Transverse colon (tissue), 4 donors: ENCODE measurements around the gene SPN. TPM values are rescaled to one million over a fixed set of nuclear protein-coding genes. Genes with fewer than 3 reads are reported as not detected.

Experiments used
- DNase-seq: peaks from one replicate; pipeline ENCODE4 v3.0.0-alpha.2; 2019
- H3K27ac ChIP-seq, 4 donors: fragments of 200-600 bp; sonication (generic); 2 replicates each; pipeline ENCODE4 v1.5.1; 2016 to 2018; ENCODE audit warnings: inconsistent platforms in 4 of 4
- H3K27me3 ChIP-seq: fragments of 200-600 bp; sonication (generic); 2 replicates; pipeline ENCODE4 v1.5.1; 2017; ENCODE audit warnings: inconsistent platforms
- H3K36me3 ChIP-seq, 4 donors: fragments of 200-600 bp; sonication (generic); 2 replicates each; pipeline ENCODE4 v1.5.1; 2017 to 2019; ENCODE audit warnings: inconsistent platforms in 4 of 4
- H3K4me1 ChIP-seq, 4 donors: fragments of 200-600 bp; sonication (generic); 2 replicates each; pipeline ENCODE4 v1.5.1; 2017 to 2020; ENCODE audit warnings: inconsistent platforms in 4 of 4
- H3K4me3 ChIP-seq, 4 donors: fragments of 200-600 bp; sonication (generic); 1 replicate in 1 of 4; 2 replicates in 3 of 4; pipeline versions ENCODE4 v1.5.1 to v1.6.1; 2017 to 2019; ENCODE audit warnings: inconsistent platforms in 4 of 4
- H3K9me3 ChIP-seq, 2 donors: fragments of 200-600 bp; sonication (generic); 2 replicates each; pipeline ENCODE4 v1.5.1; 2017 to 2019; ENCODE audit warnings: inconsistent platforms in 2 of 2
- CTCF ChIP-seq, 5 experiments: fragments of 200-600 bp in 3 of 5; fragments of 450-650 bp in 2 of 5; sonication (generic) in 3 of 5; IDR thresholded peaks; 1 replicate in 2 of 5; 2 replicates in 3 of 5; pipeline ENCODE4 v1.5.1; 2016 to 2017; ENCODE audit warnings: antibody characterized with exemption in 5 of 5, inconsistent platforms in 3 of 5, mild to moderate bottlenecking in 2 of 5, moderate library complexity in 1 of 5
- EP300 ChIP-seq: sonication (generic); formaldehyde crosslinking; IDR thresholded peaks from one replicate; pipeline ENCODE4 v1.6.1; 2017; ENCODE audit warnings: antibody characterized with exemption, low read depth
- POLR2A ChIP-seq: fragments of 450-650 bp; IDR thresholded peaks from one replicate; pipeline ENCODE4 v1.6.1; 2016; ENCODE audit warnings: antibody characterized with exemption, mild to moderate bottlenecking, moderate library complexity
- POLR2AphosphoS5 ChIP-seq, 3 donors: sonication (generic); formaldehyde crosslinking; IDR thresholded peaks; one replicate each; pipeline ENCODE4 v1.6.1; 2016; ENCODE audit warnings: antibody characterized with exemption in 3 of 3
- WGBS, 2 donors: methylation state at CpG; one replicate each; pipeline ENCODE4 v1.1.5; 2018; ENCODE audit warnings: low coverage in 1 of 2; 5-methylcytosine and 5-hydroxymethylcytosine counted together
- in situ Hi-C, 4 donors: fragments of 200-750 bp; cut with MboI; loops; one replicate each; pipeline versions ENCODE4 v1.15.0 to v1.15.1; 2017; ENCODE audit warnings: low sequenced_read_pairs in 3 of 4, low pct_ligation_motif_present in 1 of 4, low pct_unique_long_range_greater_than_20kb in 1 of 4
- intact Hi-C: fragments of 100-400 bp; cut with DNase I; formaldehyde crosslinking; loops from one replicate; pipeline ENCODE4 v1.15.1; 2023; ENCODE audit warnings: low total_unique reads
- total RNA-seq, 4 donors: library from RNA; depleted of rRNA; stranded (reverse); fragments of >200 nt; gene quantifications; one replicate each; pipeline ENCODE4 v1.1.0, GENCODE V29; 2016

Gene SPN
- total RNA-seq, 4 donors from 2014 or later: 0.20 to 3.7 (median 1.1) TPM

GRCh38 chr16:29717113-29717512 is 54.1 kb downstream of the SPN start:
- Histone ChIP-seq H3K9me3 (no peaks in the 10 kb centered on the region), H3K27me3 (no peaks in the 10 kb centered on the region), H3K4me1 (peaks cover 0 to 3% (median 0%) of the 10 kb centered on the region in 4 donors), H3K27ac (no peak overlapping the region), H3K4me3 (no peak overlapping the region), H3K36me3 (no peaks in the 10 kb centered on the region)
- DNase-seq: no peak
- WGBS, 2 donors: 85 to 100% methylated on average over 3 to 7 of the region's 7 CpGs
- TF ChIP-seq CTCF (IDR thresholded peaks at IDR 0.05): no peak
- no peak for TF ChIP-seq EP300
- TF ChIP-seq POLR2A: no peak
- TF ChIP-seq POLR2AphosphoS5 (IDR thresholded peaks at IDR 0.05): no peak
- intact Hi-C loops: no loop called here
- in situ Hi-C loops: no loop called here

DNA sequence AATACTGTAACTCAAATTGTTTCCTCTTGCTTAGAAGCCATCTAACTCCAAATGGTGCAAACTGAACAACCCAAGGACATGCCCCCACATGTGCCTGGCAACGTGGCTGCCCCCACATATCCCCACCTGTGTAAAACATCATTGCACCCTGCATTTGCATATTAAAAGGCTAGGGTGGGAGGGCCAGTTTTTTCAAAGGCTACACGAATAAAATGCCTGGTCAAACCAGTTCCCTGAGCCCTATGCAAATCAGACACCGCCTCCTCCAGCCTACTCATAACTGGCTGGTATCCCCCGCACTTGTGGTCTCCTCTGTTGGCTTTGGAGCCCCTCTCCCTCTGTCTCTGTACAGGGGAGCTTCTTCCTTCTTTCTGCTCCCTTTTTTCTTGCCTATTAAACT is 56.0 kb downstream of the SPN start:
- 37 to 80% methylated on average over 1 to 4 of the region's 4 CpGs for WGBS, 2 donors
- Histone ChIP-seq H3K36me3 (no peaks in the 10 kb centered on the region), H3K27ac (no peak overlapping the region), H3K4me1 (peaks cover 0 to 3% (median 0%) of the 10 kb centered on the region in 4 donors), H3K4me3 (no peak overlapping the region), H3K9me3 (no peaks in the 10 kb centered on the region), H3K27me3 (no peaks in the 10 kb centered on the region)
- intact Hi-C loops: no loop called here
- in situ Hi-C loops: no loop called here
- no peak for DNase-seq
- TF ChIP-seq EP300 (no peak), POLR2AphosphoS5 (IDR thresholded peaks at IDR 0.05) (no peak), CTCF (IDR thresholded peaks at IDR 0.05) (no peak), POLR2A (no peak)

Other genes with a start within 250 kb of the SPN start
- gene BOLA2, start 208.9 kb upstream of the SPN start, total RNA-seq: 10 to 100 TPM in 3 of 4 donors, 1 to 10 TPM in 1; 7.4 to 28.9 (median 21.9) TPM
- gene SLX1B, start 208.7 kb upstream of the SPN start, total RNA-seq: 10 to 100 TPM in 2 of 4 donors, 1 to 10 TPM in 1, not detected in 1; 3.4 to 34.0 (median 15.1) TPM
- 10 to 100 TPM in 2 of 4 donors, not detected in 2; 40.2 to 74.5 TPM for gene SULT1A4, start 203.3 kb upstream of the SPN start, total RNA-seq
- 100 to 1,000 TPM in 3 of 4 donors, 10 to 100 TPM in 1; 85.2 to 411 (median 186) TPM for gene NPIPB12, start 156.8 kb upstream of the SPN start, total RNA-seq
- gene QPRT, start 15.9 kb downstream of the SPN start, total RNA-seq: 10 to 100 TPM; 14.3 to 65.8 (median 26.3) TPM
- gene C16orf54, start 82.7 kb downstream of the SPN start, total RNA-seq: 1 to 10 TPM in 3 of 4 donors, not detected in 1; 3.0 to 8.2 (median 3.8) TPM
- 1,000 to 10,000 TPM in 1 of 4 donors, 100 to 1,000 TPM in 1, 10 to 100 TPM in 2; 73.4 to 1,268 (median 104) TPM for gene ZG16, start 115.0 kb downstream of the SPN start, total RNA-seq
- 100 to 1,000 TPM in 1 of 4 donors, 10 to 100 TPM in 3; 37.6 to 159 (median 59.5) TPM for gene KIF22, start 127.5 kb downstream of the SPN start, total RNA-seq
- 100 to 1,000 TPM; 170 to 292 (median 233) TPM for gene MAZ, start 143.3 kb downstream of the SPN start, total RNA-seq
- 1 to 10 TPM in 3 of 4 donors, not detected in 1; 1.4 to 6.0 (median 1.9) TPM for gene PRRT2, start 148.9 kb downstream of the SPN start, total RNA-seq
- 10 to 100 TPM; 28.8 to 47.5 (median 32.3) TPM for gene PAGR1, start 152.9 kb downstream of the SPN start, total RNA-seq
- gene MVP, start 157.2 kb downstream of the SPN start, total RNA-seq: 100 to 1,000 TPM; 483 to 654 (median 553) TPM
- gene CDIPT, start 200.0 kb downstream of the SPN start, total RNA-seq: 100 to 1,000 TPM in 1 of 4 donors, 10 to 100 TPM in 3; 58.5 to 139 (median 94.5) TPM
- 1 to 10 TPM; 2.0 to 9.7 (median 6.3) TPM for gene SEZ6L2, start 236.3 kb downstream of the SPN start, total RNA-seq
- 1 to 10 TPM in 2 of 4 donors, under 1 TPM in 1, not detected in 1; 0.40 to 1.2 (median 1.1) TPM for gene ASPHD1, start 237.2 kb downstream of the SPN start, total RNA-seq